HCT116 (cell line): ENCODE data around the gene CFAP298. TPM values are rescaled to one million over a fixed set of nuclear protein-coding genes. Genes with fewer than 3 reads are reported as not detected.

Experiments used
- ATAC-seq: fragments of 200-7000 bp; cut with Tn5 transposase; 2 replicates; pipeline ENCODE4 v1.9.1; 2020; ENCODE audit warnings: mild to moderate bottlenecking, moderate library complexity
- BruUV-seq: library from RNA; stranded (reverse); fragments of 400-500 nt; replicated peaks from 2 replicates; lab custom pipeline; 2021; lab: Mats Ljungman, UMichigan
- CTCF ChIA-PET: fragments of 300-600 bp; sonication (Branson Sonifier 250); formaldehyde crosslinking; loops from one replicate; lab custom pipeline; 2021; ENCODE audit warnings: antibody characterized with exemption; lab: Charles Lee
- POLR2A ChIA-PET: fragments of 300-600, 350-600 bp; sonication (Branson Sonifier 250); formaldehyde crosslinking; loops from one replicate; lab custom pipeline; 2021; ENCODE audit warnings: antibody characterized with exemption; lab: Charles Lee
- RAD21 ChIA-PET, 2 experiments: fragments of 300-600 bp; sonication (Branson Sonifier 250); formaldehyde crosslinking; loops; one replicate each; lab custom pipeline; 2023; ENCODE audit warnings: low total read pairs in 2 of 2; ENCODE audit not compliant: uncharacterized antibody in 2 of 2, unreplicated experiment in 2 of 2, low non-redundant PET in 1 of 2; lab: Charles Lee
- DNase-seq: peaks from one replicate; pipeline ENCODE4 v3.0.0-alpha.2; 2010; ENCODE audit warnings: low read depth, low spot score
- H2AFZ ChIP-seq: fragments of 200-600 bp; shearing (Covaris generic), sonication (generic); 2 replicates; pipeline ENCODE4 v1.6.1; 2017; ENCODE audit warnings: low read depth, mixed run types, mixed read lengths, antibody characterized with exemption, low read length; ENCODE audit not compliant: poor library complexity, severe bottlenecking
- H3K27ac ChIP-seq: 2 replicates; pipeline ENCODE4 v1.5.1; 2012; ENCODE audit warnings: low read depth, low read length
- H3K27me3 ChIP-seq: fragments of 200-600 bp; sonication (generic); 2 replicates; pipeline ENCODE4 v1.6.1; 2016; ENCODE audit warnings: mixed run types, low read length, mixed read lengths; ENCODE audit not compliant: insufficient read depth
- H3K36me3 ChIP-seq, 2 experiments: fragments of 200-500 bp in 1 of 2; fragments of 200-600 bp in 1 of 2; sonication (Bioruptor generic) in 1 of 2; sonication (generic) in 1 of 2; 2 replicates each; pipeline versions ENCODE4 v1.5.1 to v1.6.1; 2014 to 2016; ENCODE audit warnings: low read length in 2 of 2, inconsistent platforms in 1 of 2, mixed read lengths in 1 of 2, mixed run types in 1 of 2; ENCODE audit not compliant: insufficient read depth in 2 of 2, control insufficient read depth in 1 of 2
- H3K4me1 ChIP-seq, 2 experiments: fragments of 200-600 bp in 1 of 2; sonication (generic) in 1 of 2; 2 replicates each; pipeline versions ENCODE4 v1.5.1 to v1.6.1; 2012 to 2017; ENCODE audit warnings: low read length in 2 of 2, inconsistent platforms in 1 of 2, mild to moderate bottlenecking in 1 of 2, mixed read lengths in 1 of 2, mixed run types in 1 of 2, moderate library complexity in 1 of 2; ENCODE audit not compliant: insufficient read depth in 2 of 2, control insufficient read depth in 1 of 2
- H3K4me2 ChIP-seq: fragments of 200-600 bp; sonication (generic); 2 replicates; pipeline ENCODE4 v1.6.1; 2017; ENCODE audit warnings: mixed run types, low read length, mixed read lengths
- H3K4me3 ChIP-seq, 2 experiments: fragments of 200-600 bp in 1 of 2; sonication (generic) in 1 of 2; replicated peaks in 1 of 2; 2 replicates each; pipeline ENCODE4 v1.5.1; 2011 to 2016; ENCODE audit warnings: low read length in 2 of 2, control low read depth in 1 of 2, low read depth in 1 of 2, mild to moderate bottlenecking in 1 of 2, mixed read lengths in 1 of 2, mixed run types in 1 of 2
- H3K79me2 ChIP-seq: fragments of 200-600 bp; sonication (generic); 2 replicates; pipeline ENCODE4 v1.6.1; 2017; ENCODE audit warnings: mild to moderate bottlenecking, mixed run types, low read length, moderate library complexity, mixed read lengths; ENCODE audit not compliant: insufficient read depth
- H3K9ac ChIP-seq: fragments of 200-600 bp; sonication (generic); 2 replicates; pipeline ENCODE4 v1.6.1; 2016; ENCODE audit warnings: low read length, mixed read lengths
- H3K9me2 ChIP-seq: fragments of 200-600 bp; sonication (generic), shearing (Covaris generic); 2 replicates; pipeline ENCODE4 v1.6.1; 2017; ENCODE audit warnings: mixed run types, mild to moderate bottlenecking, moderate library complexity; ENCODE audit not compliant: insufficient read depth
- H3K9me3 ChIP-seq, 2 experiments: fragments of 200-500 bp in 1 of 2; fragments of 200-600 bp in 1 of 2; sonication (Bioruptor generic) in 1 of 2; sonication (generic) in 1 of 2; 2 replicates each; pipeline ENCODE4 v1.6.1; 2014 to 2017; ENCODE audit warnings: low read length in 2 of 2, mixed read lengths in 2 of 2, inconsistent platforms in 1 of 2, low read depth in 1 of 2, mild to moderate bottlenecking in 1 of 2, mixed run types in 1 of 2, moderate library complexity in 1 of 2; ENCODE audit not compliant: control insufficient read depth in 1 of 2, insufficient read depth in 1 of 2
- H4K20me1 ChIP-seq: fragments of 200-600 bp; sonication (generic), shearing (Covaris generic); 2 replicates; pipeline ENCODE4 v1.6.1; 2017; ENCODE audit warnings: mixed run types, mild to moderate bottlenecking, moderate library complexity; ENCODE audit not compliant: insufficient read depth
- CBX3 ChIP-seq: IDR thresholded peaks from 2 replicates; pipeline ENCODE4 v1.6.1; 2012; ENCODE audit warnings: low read depth
- CEBPB ChIP-seq: IDR thresholded peaks from 2 replicates; pipeline ENCODE4 v1.6.1; 2012; ENCODE audit warnings: low read depth
- CTCF ChIP-seq, 3 experiments: fragments of 200-600 bp in 1 of 3; sonication (generic) in 1 of 3; IDR thresholded peaks in 2 of 3; conservative IDR thresholded peaks in 1 of 3; 2 replicates each; pipeline ENCODE4 v1.5.1; 2012 to 2017; ENCODE audit warnings: low read depth in 2 of 3, low read length in 2 of 3, antibody characterized with exemption in 1 of 3, borderline replicate concordance in 1 of 3, control low read depth in 1 of 3, mild to moderate bottlenecking in 1 of 3, mixed read lengths in 1 of 3, mixed run types in 1 of 3, moderate library complexity in 1 of 3; ENCODE audit not compliant: insufficient read depth in 1 of 3
- EGR1 ChIP-seq: IDR thresholded peaks from 2 replicates; pipeline ENCODE4 v1.6.1; 2012; ENCODE audit warnings: low read depth
- ELF1 ChIP-seq: IDR thresholded peaks from 2 replicates; pipeline ENCODE4 v1.6.1; 2012; ENCODE audit warnings: low read depth, borderline replicate concordance
- EZH2 ChIP-seq: fragments of 200-600 bp; sonication (generic); IDR thresholded peaks from 2 replicates; pipeline ENCODE4 v1.6.1; 2017; ENCODE audit warnings: antibody characterized with exemption, mixed run types
- FOSL1 ChIP-seq: IDR thresholded peaks from 2 replicates; pipeline ENCODE4 v1.6.1; 2012; ENCODE audit warnings: low read depth
- JUND ChIP-seq: IDR thresholded peaks from 2 replicates; pipeline ENCODE4 v1.6.1; 2012
- MAX ChIP-seq: IDR thresholded peaks from 2 replicates; pipeline ENCODE4 v1.6.1; 2012
- POLR2A ChIP-seq: IDR thresholded peaks from 2 replicates; pipeline ENCODE4 v1.7.0; 2011; ENCODE audit warnings: borderline replicate concordance; ENCODE audit not compliant: insufficient read depth, insufficient read length; ENCODE audit errors: extremely low read depth
- POLR2AphosphoS5 ChIP-seq: IDR thresholded peaks from 2 replicates; pipeline ENCODE4 v1.6.1; 2011; ENCODE audit warnings: mild to moderate bottlenecking, low read depth, low read length, moderate library complexity
- RAD21 ChIP-seq: IDR thresholded peaks from 2 replicates; pipeline ENCODE4 v1.6.1; 2012; ENCODE audit warnings: low read depth, mild to moderate bottlenecking
- SIN3A ChIP-seq: IDR thresholded peaks from 2 replicates; pipeline ENCODE4 v1.6.1; 2012; ENCODE audit warnings: low read depth
- SP1 ChIP-seq: IDR thresholded peaks from 2 replicates; pipeline ENCODE4 v1.6.1; 2012; ENCODE audit warnings: low read depth
- SRF ChIP-seq: IDR thresholded peaks from 2 replicates; pipeline ENCODE4 v1.6.1; 2012; ENCODE audit warnings: low read depth
- TCF7L2 ChIP-seq: IDR thresholded peaks from 2 replicates; pipeline ENCODE4 v1.7.0; 2011; ENCODE audit warnings: borderline replicate concordance, inconsistent platforms; ENCODE audit not compliant: insufficient read depth, insufficient read length; ENCODE audit errors: extremely low read depth
- YY1 ChIP-seq: IDR thresholded peaks from 2 replicates; pipeline ENCODE4 v1.6.1; 2011; ENCODE audit warnings: low read length, low read depth, moderate library complexity, mild to moderate bottlenecking; ENCODE audit not compliant: insufficient replicate concordance; ENCODE audit errors: extremely low read depth
- ZFX ChIP-seq: fragments of 450-650 bp; IDR thresholded peaks from 2 replicates; pipeline ENCODE4 v1.6.1; 2017
- ZNF274 ChIP-seq: fragments of 200-500 bp; sonication (Bioruptor generic); IDR thresholded peaks from 2 replicates; pipeline ENCODE4 v1.6.1; 2014; ENCODE audit warnings: mild to moderate bottlenecking, low read depth, low read length, inconsistent platforms
- intact Hi-C: fragments of 100-400 bp; cut with micrococcal nuclease; formaldehyde crosslinking; loops from 2 replicates; pipeline ENCODE4 v1.10.0; 2022
- total RNA-seq: library from RNA; stranded (reverse); gene quantifications from one replicate; pipeline ENCODE4 v1.2.1, GENCODE V29; 2021; ENCODE audit not compliant: unreplicated experiment
- TF ChIP-seq, protein P1 (sequence below): IDR thresholded peaks from 2 replicates; pipeline ENCODE4 v1.6.1; 2012

CFAP298 gene
- total RNA-seq, 1 experiment from 2014 or later, result 58.2 TPM

DNA sequence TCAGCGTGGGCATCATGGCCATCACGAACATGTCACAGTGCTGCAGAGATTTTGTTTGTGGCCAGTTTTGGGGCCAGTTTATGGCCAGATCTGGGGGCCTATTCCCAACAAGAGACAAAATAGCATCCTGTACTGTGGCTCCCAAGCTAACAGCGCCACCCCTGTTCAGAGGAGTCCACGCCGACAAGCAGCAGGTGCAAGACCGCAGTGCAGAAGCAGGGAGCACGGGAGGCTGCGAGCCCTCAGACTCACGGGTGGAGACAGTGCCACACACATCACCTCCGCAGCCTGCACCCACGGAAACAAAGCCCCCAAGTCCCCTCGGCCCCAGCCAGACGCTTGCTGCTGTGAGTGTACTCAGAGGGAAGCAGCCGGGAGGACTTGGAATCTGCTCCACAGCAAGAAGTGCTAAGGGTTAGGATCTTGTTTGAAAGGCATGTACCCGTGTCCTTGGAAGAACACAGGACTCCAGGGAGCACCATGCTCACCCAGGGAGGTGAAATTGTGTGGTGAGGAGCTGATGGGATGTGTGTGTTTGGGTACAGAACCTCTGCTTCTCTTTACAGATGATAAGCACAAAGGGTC is 34.0 kb downstream of the CFAP298 start:
- DNase-seq, result peak; percentile 18
- Histone ChIP-seq H3K36me3 (no peaks in the 10 kb centered on the region), H3K9me3 (no peaks in the 10 kb centered on the region), H3K4me1 (peaks cover 0 to 4% of the 10 kb centered on the region in 2 experiments; a peak in 1 of 4 replicates), H2AFZ (no peak overlapping the region), H3K4me3 (peak overlapping the region in 1 of 2 experiments; percentile 28; a peak in 2 of 4 replicates), H4K20me1 (no peaks in the 10 kb centered on the region), H3K9me2 (no peaks in the 10 kb centered on the region), H3K4me2 (peak overlapping the region; percentile 67), H3K27ac (no peak overlapping the region), H3K27me3 (peaks cover 11% of the 10 kb centered on the region; the same call in 1 of the 2 replicates), H3K79me2 (no peaks in the 10 kb centered on the region), H3K9ac (no peak overlapping the region)
- TF ChIP-seq POLR2A (no peak), CTCF (IDR thresholded peaks at IDR 0.05 in 2 of 3, conservative IDR thresholded peaks at IDR 0.05 in 1 of 3; ENCODE audit: borderline replicate concordance in 1 of 3, insufficient read depth in 1 of 3, low read depth in 2 of 3, low read length in 2 of 3) (peak; percentile 50 to 78 (median 69); a peak in 5 of 6 replicates), RAD21 (peak; percentile 76)
- no TSS peak for BruUV-seq
- RAD21 ChIA-PET, result interaction anchor here (0.8 to 1.5 kb wide), 2 partner anchors 22 to 175 kb away, joined by 3 read pairs; no protein-coding TSS in a partner anchor
- POLR2A ChIA-PET, result no interaction called here
- CTCF ChIA-PET, result interaction anchor here (0.5 to 2.1 kb wide), 9 partner anchors 9 to 712 kb away, joined by 3 to 15 read pairs (median 3); no protein-coding TSS in a partner anchor
- ATAC-seq, result peak; percentile 99
- intact Hi-C loops, result loop anchor here (1.0 kb wide), 2 partner anchors 164 to 175 kb away; no protein-coding TSS in a partner anchor

GRCh38 chr21:32576011-32576410 is 36.2 kb downstream of the CFAP298 start:
- no peaks in the 10 kb centered on the region for H3K79me2 ChIP-seq
- H3K9me2 ChIP-seq, result no peaks in the 10 kb centered on the region
- H3K4me1 ChIP-seq, result peaks cover 0 to 4% of the 10 kb centered on the region in 2 experiments; a peak in 1 of 4 replicates
- H3K4me3 ChIP-seq, result no peak overlapping the region
- no peak for ATAC-seq
- no peak for DNase-seq
- H4K20me1 ChIP-seq, result no peaks in the 10 kb centered on the region
- BruUV-seq, result no TSS peak
- TF ChIP-seq YY1 (no peak), SRF (no peak), TCF7L2 (no peak), CBX3 (no peak), SIN3A (no peak), ZNF274 (no peak), POLR2AphosphoS5 (no peak), JUND (no peak), RAD21 (no peak), FOSL1 (no peak), MAX (no peak), ZFX (no peak), SP1 (no peak), POLR2A (no peak), CEBPB (no peak), EGR1 (no peak), EZH2 (no peak), ELF1 (no peak)
- TF ChIP-seq, protein P1, sequence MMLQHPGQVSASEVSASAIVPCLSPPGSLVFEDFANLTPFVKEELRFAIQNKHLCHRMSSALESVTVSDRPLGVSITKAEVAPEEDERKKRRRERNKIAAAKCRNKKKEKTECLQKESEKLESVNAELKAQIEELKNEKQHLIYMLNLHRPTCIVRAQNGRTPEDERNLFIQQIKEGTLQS, result no peak
- TF ChIP-seq, all 23 proteins: peak for 0
- Histone ChIP-seq H3K36me3 (no peaks in the 10 kb centered on the region), H3K9me3 (no peaks in the 10 kb centered on the region), H2AFZ (no peak overlapping the region), H3K27ac (no peak overlapping the region), H3K27me3 (peaks cover 11% of the 10 kb centered on the region; the same call in 1 of the 2 replicates), H3K4me2 (no peak overlapping the region), H3K9ac (no peak overlapping the region)
- ChIA-PET POLR2A (no interaction called here), RAD21 (interaction anchor here in 1 of 2 experiments (0.6 kb wide), 1 partner anchor 174 kb away, joined by 5 read pairs; no protein-coding TSS in a partner anchor), CTCF (no interaction called here)
- intact Hi-C loops, result no loop called here
